ENCODE data around the gene ATP13A5.

ATP13A5 gene

GRCh38 chr3:193396451-193397244, 18.1 kb upstream of the ATP13A5 start:
- DNase-seq, result no peak
- no peak overlapping the region for H3K27ac ChIP-seq (ENCODE audit: insufficient read depth in 1 of 2, low read depth in 1 of 2, low read length in 2 of 2, poor library complexity in 1 of 2, severe bottlenecking in 2 of 2)
- ChIA-PET POLR2A (no interaction called here), CTCF (no interaction called here)
- H3K36me3 ChIP-seq (ENCODE audit: control insufficient read depth in 4 of 4, insufficient read depth in 4 of 4, low read length in 3 of 4), result no peaks in the 10 kb centered on the region
- H3K27me3 ChIP-seq (replicated peaks in 2 of 5; ENCODE audit: control insufficient read depth in 4 of 5, insufficient read depth in 5 of 5, low read length in 4 of 5), result no peaks in the 10 kb centered on the region
- no peaks in the 10 kb centered on the region for H3K4me1 ChIP-seq (ENCODE audit: control extremely low read depth in 1 of 4, control insufficient read depth in 4 of 4, insufficient read depth in 4 of 4, low read length in 3 of 4)
- WGBS (ENCODE audit: insufficient coverage), result 92% methylated on average over 7 of the region's 7 CpGs
- no peak overlapping the region for H3K4me3 ChIP-seq (ENCODE audit: control insufficient read depth in 1 of 7, extremely low read depth in 1 of 7, insufficient read depth in 4 of 7, low read depth in 2 of 7, low read length in 6 of 7)
- no peaks in the 10 kb centered on the region for H3K9me3 ChIP-seq (ENCODE audit: control extremely low read depth in 1 of 5, control insufficient read depth in 4 of 5, insufficient read depth in 2 of 5, low read depth in 1 of 5, low read length in 4 of 5)

- ChIA-PET POLR2A (no interaction called here), CTCF (no interaction called here)
- Histone ChIP-seq H3K27me3 (replicated peaks in 2 of 5; ENCODE audit: control insufficient read depth in 4 of 5, insufficient read depth in 5 of 5, low read length in 4 of 5) (no peaks in the 10 kb centered on the region), H3K4me3 (ENCODE audit: control insufficient read depth in 1 of 7, extremely low read depth in 1 of 7, insufficient read depth in 4 of 7, low read depth in 2 of 7, low read length in 6 of 7) (no peak overlapping the region), H3K27ac (ENCODE audit: insufficient read depth in 1 of 2, low read depth in 1 of 2, low read length in 2 of 2, poor library complexity in 1 of 2, severe bottlenecking in 2 of 2) (no peak overlapping the region), H3K36me3 (ENCODE audit: control insufficient read depth in 4 of 4, insufficient read depth in 4 of 4, low read length in 3 of 4) (no peaks in the 10 kb centered on the region), H3K4me1 (ENCODE audit: control extremely low read depth in 1 of 4, control insufficient read depth in 4 of 4, insufficient read depth in 4 of 4, low read length in 3 of 4) (no peaks in the 10 kb centered on the region), H3K9me3 (ENCODE audit: control extremely low read depth in 1 of 5, control insufficient read depth in 4 of 5, insufficient read depth in 2 of 5, low read depth in 1 of 5, low read length in 4 of 5) (no peaks in the 10 kb centered on the region)
- DNase-seq, result no peak
- WGBS (ENCODE audit: insufficient coverage), result 100% methylated on average over 3 of the region's 3 CpGs
These were observed 13.3 kb upstream of the ATP13A5 start for GRCh38 chr3:193391902-193392301.

DNA sequence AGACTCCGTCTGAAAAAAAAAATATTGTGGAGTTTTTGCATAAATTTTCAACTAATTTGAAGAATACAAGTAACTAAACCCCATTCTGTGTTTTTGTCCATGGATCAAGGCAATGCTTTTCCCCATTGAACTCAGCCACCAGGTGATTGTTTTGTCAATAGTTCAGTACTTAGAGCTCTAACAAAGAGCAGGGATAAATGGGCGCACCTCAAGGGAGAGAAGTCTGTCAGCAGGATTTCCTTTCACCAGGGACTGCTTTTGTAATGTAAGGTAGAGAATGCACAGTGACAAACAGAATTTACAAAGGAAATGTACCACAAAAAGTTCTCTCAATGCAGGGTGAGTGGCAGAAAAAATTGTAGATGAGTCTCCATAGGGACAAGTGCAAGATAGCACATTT, 10.8 kb upstream of the ATP13A5 start:
- no CpG with 5 or more reads among the region's 2 CpGs for WGBS (ENCODE audit: insufficient coverage)
- H3K4me3 ChIP-seq (ENCODE audit: control insufficient read depth in 1 of 7, extremely low read depth in 1 of 7, insufficient read depth in 4 of 7, low read depth in 2 of 7, low read length in 6 of 7), result no peak overlapping the region
- no peaks in the 10 kb centered on the region for H3K9me3 ChIP-seq (ENCODE audit: control extremely low read depth in 1 of 5, control insufficient read depth in 4 of 5, insufficient read depth in 2 of 5, low read depth in 1 of 5, low read length in 4 of 5)
- H3K36me3 ChIP-seq (ENCODE audit: control insufficient read depth in 4 of 4, insufficient read depth in 4 of 4, low read length in 3 of 4), result no peaks in the 10 kb centered on the region
- no peaks in the 10 kb centered on the region for H3K27me3 ChIP-seq (replicated peaks in 2 of 5; ENCODE audit: control insufficient read depth in 4 of 5, insufficient read depth in 5 of 5, low read length in 4 of 5)
- no peaks in the 10 kb centered on the region for H3K4me1 ChIP-seq (ENCODE audit: control extremely low read depth in 1 of 4, control insufficient read depth in 4 of 4, insufficient read depth in 4 of 4, low read length in 3 of 4)
- no peak for DNase-seq
- ChIA-PET CTCF (interaction anchor here (0.7 kb wide), 1 partner anchor 35 kb away, joined by 5 read pairs; no protein-coding TSS in a partner anchor), POLR2A (no interaction called here)
- H3K27ac ChIP-seq (ENCODE audit: insufficient read depth in 1 of 2, low read depth in 1 of 2, low read length in 2 of 2, poor library complexity in 1 of 2, severe bottlenecking in 2 of 2), result no peak overlapping the region

DNA sequence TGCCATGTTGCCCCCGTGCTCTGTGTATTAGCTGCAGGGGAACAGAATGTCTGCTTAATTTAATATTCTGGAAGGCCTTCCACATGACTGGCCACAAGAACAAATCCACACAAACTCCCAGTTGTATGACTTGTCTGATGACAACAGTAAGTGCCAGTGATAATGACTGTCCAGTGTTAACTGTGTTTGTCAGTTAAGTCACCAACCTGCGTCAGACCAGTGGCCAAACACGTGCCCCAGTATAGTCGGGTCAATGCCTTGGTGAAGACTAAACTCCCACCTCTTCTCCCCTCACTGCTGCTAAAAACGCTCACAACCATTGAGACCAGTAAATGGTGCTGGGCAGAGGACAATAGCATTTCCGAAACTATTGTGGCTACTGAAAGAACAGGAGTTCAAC, 9.8 kb upstream of the ATP13A5 start:
- Histone ChIP-seq H3K27me3 (replicated peaks in 2 of 5; ENCODE audit: control insufficient read depth in 4 of 5, insufficient read depth in 5 of 5, low read length in 4 of 5) (peaks cover 0 to 1% (median 0%) of the 10 kb centered on the region in 5 experiments), H3K36me3 (ENCODE audit: control insufficient read depth in 4 of 4, insufficient read depth in 4 of 4, low read length in 3 of 4) (no peaks in the 10 kb centered on the region), H3K9me3 (ENCODE audit: control extremely low read depth in 1 of 5, control insufficient read depth in 4 of 5, insufficient read depth in 2 of 5, low read depth in 1 of 5, low read length in 4 of 5) (no peaks in the 10 kb centered on the region), H3K27ac (ENCODE audit: insufficient read depth in 1 of 2, low read depth in 1 of 2, low read length in 2 of 2, poor library complexity in 1 of 2, severe bottlenecking in 2 of 2) (no peak overlapping the region), H3K4me1 (ENCODE audit: control extremely low read depth in 1 of 4, control insufficient read depth in 4 of 4, insufficient read depth in 4 of 4, low read length in 3 of 4) (no peaks in the 10 kb centered on the region), H3K4me3 (ENCODE audit: control insufficient read depth in 1 of 7, extremely low read depth in 1 of 7, insufficient read depth in 4 of 7, low read depth in 2 of 7, low read length in 6 of 7) (no peak overlapping the region)
- POLR2A ChIA-PET, result no interaction called here
- CTCF ChIA-PET, result no interaction called here
- no peak for DNase-seq
- 96% methylated on average over 4 of the region's 6 CpGs for WGBS (ENCODE audit: insufficient coverage)

GRCh38 chr3:193387596-193387995, 9.0 kb upstream of the ATP13A5 start:
- no peak overlapping the region for H3K27ac ChIP-seq (ENCODE audit: insufficient read depth in 1 of 2, low read depth in 1 of 2, low read length in 2 of 2, poor library complexity in 1 of 2, severe bottlenecking in 2 of 2)
- DNase-seq, result no peak
- WGBS (ENCODE audit: insufficient coverage), result 77% methylated on average over 2 of the region's 2 CpGs
- no peaks in the 10 kb centered on the region for H3K36me3 ChIP-seq (ENCODE audit: control insufficient read depth in 4 of 4, insufficient read depth in 4 of 4, low read length in 3 of 4)
- ChIA-PET POLR2A (no interaction called here), CTCF (no interaction called here)
- H3K4me3 ChIP-seq (ENCODE audit: control insufficient read depth in 1 of 7, extremely low read depth in 1 of 7, insufficient read depth in 4 of 7, low read depth in 2 of 7, low read length in 6 of 7), result no peak overlapping the region
- no peaks in the 10 kb centered on the region for H3K4me1 ChIP-seq (ENCODE audit: control extremely low read depth in 1 of 4, control insufficient read depth in 4 of 4, insufficient read depth in 4 of 4, low read length in 3 of 4)
- no peaks in the 10 kb centered on the region for H3K9me3 ChIP-seq (ENCODE audit: control extremely low read depth in 1 of 5, control insufficient read depth in 4 of 5, insufficient read depth in 2 of 5, low read depth in 1 of 5, low read length in 4 of 5)
- H3K27me3 ChIP-seq (replicated peaks in 2 of 5; ENCODE audit: control insufficient read depth in 4 of 5, insufficient read depth in 5 of 5, low read length in 4 of 5), result peaks cover 0 to 2% (median 0%) of the 10 kb centered on the region in 5 experiments

- peaks cover 2 to 13% (median 7%) of the 10 kb centered on the region in 5 experiments for H3K27me3 ChIP-seq (replicated peaks in 2 of 5; ENCODE audit: control insufficient read depth in 4 of 5, insufficient read depth in 5 of 5, low read length in 4 of 5)
- no peak for DNase-seq
- CTCF ChIA-PET, result no interaction called here
- no peaks in the 10 kb centered on the region for H3K4me1 ChIP-seq (ENCODE audit: control extremely low read depth in 1 of 4, control insufficient read depth in 4 of 4, insufficient read depth in 4 of 4, low read length in 3 of 4)
- no peaks in the 10 kb centered on the region for H3K36me3 ChIP-seq (ENCODE audit: control insufficient read depth in 4 of 4, insufficient read depth in 4 of 4, low read length in 3 of 4)
- no peak overlapping the region for H3K27ac ChIP-seq (ENCODE audit: insufficient read depth in 1 of 2, low read depth in 1 of 2, low read length in 2 of 2, poor library complexity in 1 of 2, severe bottlenecking in 2 of 2)
- H3K9me3 ChIP-seq (ENCODE audit: control extremely low read depth in 1 of 5, control insufficient read depth in 4 of 5, insufficient read depth in 2 of 5, low read depth in 1 of 5, low read length in 4 of 5), result no peaks in the 10 kb centered on the region
- no peak overlapping the region for H3K4me3 ChIP-seq (ENCODE audit: control insufficient read depth in 1 of 7, extremely low read depth in 1 of 7, insufficient read depth in 4 of 7, low read depth in 2 of 7, low read length in 6 of 7)
- WGBS (ENCODE audit: insufficient coverage), result no CpG with 5 or more reads among the region's 2 CpGs
- POLR2A ChIA-PET, result no interaction called here
These were observed 962 bp downstream of the ATP13A5 start for GRCh38 chr3:193377591-193377990.

GRCh38 chr3:193375614-193376013, 2.9 kb downstream of the ATP13A5 start:
- Histone ChIP-seq H3K27me3 (replicated peaks in 2 of 5; ENCODE audit: control insufficient read depth in 4 of 5, insufficient read depth in 5 of 5, low read length in 4 of 5) (peaks cover 2 to 13% (median 7%) of the 10 kb centered on the region in 5 experiments), H3K27ac (ENCODE audit: insufficient read depth in 1 of 2, low read depth in 1 of 2, low read length in 2 of 2, poor library complexity in 1 of 2, severe bottlenecking in 2 of 2) (no peak overlapping the region), H3K9me3 (ENCODE audit: control extremely low read depth in 1 of 5, control insufficient read depth in 4 of 5, insufficient read depth in 2 of 5, low read depth in 1 of 5, low read length in 4 of 5) (no peaks in the 10 kb centered on the region), H3K36me3 (ENCODE audit: control insufficient read depth in 4 of 4, insufficient read depth in 4 of 4, low read length in 3 of 4) (no peaks in the 10 kb centered on the region), H3K4me1 (ENCODE audit: control extremely low read depth in 1 of 4, control insufficient read depth in 4 of 4, insufficient read depth in 4 of 4, low read length in 3 of 4) (no peaks in the 10 kb centered on the region), H3K4me3 (ENCODE audit: control insufficient read depth in 1 of 7, extremely low read depth in 1 of 7, insufficient read depth in 4 of 7, low read depth in 2 of 7, low read length in 6 of 7) (no peak overlapping the region)
- 95% methylated on average over 8 of the region's 8 CpGs for WGBS (ENCODE audit: insufficient coverage)
- no peak for DNase-seq
- POLR2A ChIA-PET, result no interaction called here
- CTCF ChIA-PET, result no interaction called here

All from common myeloid progenitor, CD34-positive (primary cell).